ENCODE data around the gene GNPAT. TPM values are rescaled to one million over a fixed set of nuclear protein-coding genes. Genes with fewer than 3 reads are reported as not detected.

Gene GNPAT
- total RNA-seq, 1 experiment from 2014 or later: 73.7 TPM

DNA sequence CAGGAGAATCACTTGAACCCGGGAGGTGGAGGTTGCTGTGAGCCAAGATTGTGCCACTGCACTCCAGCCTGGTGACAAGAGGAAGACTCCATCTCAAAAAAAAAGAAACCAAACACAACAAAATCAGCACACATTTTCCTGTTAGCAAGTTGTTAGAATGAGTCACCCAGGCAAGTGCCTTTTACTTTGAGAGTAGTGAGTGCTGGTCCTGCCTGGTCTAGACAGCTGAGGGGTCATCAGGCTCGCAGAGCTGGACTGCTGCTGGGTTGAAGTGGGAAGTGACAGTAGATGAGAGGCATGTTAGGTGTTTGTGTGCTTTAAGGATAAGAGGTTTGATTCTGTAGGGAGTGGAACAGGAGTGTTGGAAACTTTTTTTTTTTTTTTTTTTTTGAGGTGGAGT is 31.9 kb downstream of the GNPAT start:
- Histone ChIP-seq H3K27me3 (replicated peaks; ENCODE audit: insufficient read depth, low read depth, low read length, poor library complexity) (no peaks in the 10 kb centered on the region), H3K36me3 (ENCODE audit: insufficient read depth, low read length, poor library complexity, severe bottlenecking) (peaks cover 38% of the 10 kb centered on the region), H3K9me3 (ENCODE audit: low read depth, low read length, poor library complexity, severe bottlenecking) (no peaks in the 10 kb centered on the region), H3K4me3 (ENCODE audit: low read depth, low read length, poor library complexity, severe bottlenecking) (no peak overlapping the region), H3K27ac (ENCODE audit: low read depth, low read length, poor library complexity, severe bottlenecking) (no peak overlapping the region), H3K4me1 (ENCODE audit: insufficient read depth, low read length, poor library complexity, severe bottlenecking) (no peaks in the 10 kb centered on the region)
- ChIA-PET POLR2A (ENCODE audit: low non-redundant PET) (no interaction called here), CTCF (no interaction called here)
- intact Hi-C loops (cut with micrococcal nuclease; ENCODE audit: unreplicated experiment): no loop called here
- BruUV-seq (replicated peaks): no TSS peak
- TF ChIP-seq, protein P1, sequence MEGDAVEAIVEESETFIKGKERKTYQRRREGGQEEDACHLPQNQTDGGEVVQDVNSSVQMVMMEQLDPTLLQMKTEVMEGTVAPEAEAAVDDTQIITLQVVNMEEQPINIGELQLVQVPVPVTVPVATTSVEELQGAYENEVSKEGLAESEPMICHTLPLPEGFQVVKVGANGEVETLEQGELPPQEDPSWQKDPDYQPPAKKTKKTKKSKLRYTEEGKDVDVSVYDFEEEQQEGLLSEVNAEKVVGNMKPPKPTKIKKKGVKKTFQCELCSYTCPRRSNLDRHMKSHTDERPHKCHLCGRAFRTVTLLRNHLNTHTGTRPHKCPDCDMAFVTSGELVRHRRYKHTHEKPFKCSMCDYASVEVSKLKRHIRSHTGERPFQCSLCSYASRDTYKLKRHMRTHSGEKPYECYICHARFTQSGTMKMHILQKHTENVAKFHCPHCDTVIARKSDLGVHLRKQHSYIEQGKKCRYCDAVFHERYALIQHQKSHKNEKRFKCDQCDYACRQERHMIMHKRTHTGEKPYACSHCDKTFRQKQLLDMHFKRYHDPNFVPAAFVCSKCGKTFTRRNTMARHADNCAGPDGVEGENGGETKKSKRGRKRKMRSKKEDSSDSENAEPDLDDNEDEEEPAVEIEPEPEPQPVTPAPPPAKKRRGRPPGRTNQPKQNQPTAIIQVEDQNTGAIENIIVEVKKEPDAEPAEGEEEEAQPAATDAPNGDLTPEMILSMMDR (conservative IDR thresholded peaks at IDR 0.05; ENCODE audit: low read depth, low read length): no peak
- TF ChIP-seq EZH2 (IDR thresholded peaks at IDR 0.05; ENCODE audit: borderline replicate concordance, low read depth, low read length, poor library complexity, severe bottlenecking): no peak
- DNase-seq (ENCODE audit: low spot score): no peak

DNA sequence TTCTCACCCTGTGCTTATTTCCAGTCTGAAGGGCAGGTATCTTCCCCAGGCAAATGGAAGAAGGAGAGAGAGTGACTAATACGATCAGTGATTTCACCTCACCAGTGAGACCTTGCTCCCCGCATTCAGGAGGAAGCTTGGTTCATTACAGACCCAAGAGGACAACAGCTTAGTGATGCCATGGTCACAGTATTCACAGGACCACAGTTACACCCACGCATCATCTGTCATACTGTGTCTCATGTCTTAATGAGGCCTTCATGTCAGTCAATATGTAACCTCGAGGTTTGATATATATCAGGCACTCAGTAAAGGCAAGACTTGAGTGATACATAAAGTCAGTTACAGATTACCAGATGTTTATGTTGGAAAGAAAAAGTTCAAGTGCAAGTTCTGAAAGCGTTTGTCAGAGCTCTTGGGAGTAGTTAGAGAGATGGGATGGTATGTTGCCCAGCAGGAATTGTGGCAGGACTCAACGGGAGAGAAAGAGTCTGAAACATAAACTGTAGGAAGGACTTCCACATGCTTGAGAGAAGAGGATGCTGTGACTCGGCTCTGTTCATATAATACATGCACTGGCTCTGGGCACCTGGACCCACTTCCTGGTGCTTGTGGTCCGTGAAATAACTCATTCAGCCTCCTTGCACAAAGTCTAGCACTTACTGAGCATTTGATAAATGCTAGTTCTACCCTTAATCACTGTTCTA is 33.3 kb downstream of the GNPAT start:
- Histone ChIP-seq H3K27ac (ENCODE audit: low read depth, low read length, poor library complexity, severe bottlenecking) (no peak overlapping the region), H3K9me3 (ENCODE audit: low read depth, low read length, poor library complexity, severe bottlenecking) (no peaks in the 10 kb centered on the region), H3K4me3 (ENCODE audit: low read depth, low read length, poor library complexity, severe bottlenecking) (no peak overlapping the region), H3K36me3 (ENCODE audit: insufficient read depth, low read length, poor library complexity, severe bottlenecking) (peaks cover 37% of the 10 kb centered on the region), H3K4me1 (ENCODE audit: insufficient read depth, low read length, poor library complexity, severe bottlenecking) (no peaks in the 10 kb centered on the region), H3K27me3 (replicated peaks; ENCODE audit: insufficient read depth, low read depth, low read length, poor library complexity) (no peaks in the 10 kb centered on the region)
- ChIA-PET POLR2A (ENCODE audit: low non-redundant PET) (interaction anchor here (0.6 kb wide), 1 partner anchor 17 kb away, joined by 3 read pairs; no protein-coding TSS in a partner anchor), CTCF (no interaction called here)
- no peak for TF ChIP-seq EZH2 (IDR thresholded peaks at IDR 0.05; ENCODE audit: borderline replicate concordance, low read depth, low read length, poor library complexity, severe bottlenecking)
- TF ChIP-seq, protein P1 (conservative IDR thresholded peaks at IDR 0.05; ENCODE audit: low read depth, low read length): no peak
- BruUV-seq (replicated peaks): no TSS peak
- intact Hi-C loops (cut with micrococcal nuclease; ENCODE audit: unreplicated experiment): no loop called here
- no peak for DNase-seq (ENCODE audit: low spot score)

DNA sequence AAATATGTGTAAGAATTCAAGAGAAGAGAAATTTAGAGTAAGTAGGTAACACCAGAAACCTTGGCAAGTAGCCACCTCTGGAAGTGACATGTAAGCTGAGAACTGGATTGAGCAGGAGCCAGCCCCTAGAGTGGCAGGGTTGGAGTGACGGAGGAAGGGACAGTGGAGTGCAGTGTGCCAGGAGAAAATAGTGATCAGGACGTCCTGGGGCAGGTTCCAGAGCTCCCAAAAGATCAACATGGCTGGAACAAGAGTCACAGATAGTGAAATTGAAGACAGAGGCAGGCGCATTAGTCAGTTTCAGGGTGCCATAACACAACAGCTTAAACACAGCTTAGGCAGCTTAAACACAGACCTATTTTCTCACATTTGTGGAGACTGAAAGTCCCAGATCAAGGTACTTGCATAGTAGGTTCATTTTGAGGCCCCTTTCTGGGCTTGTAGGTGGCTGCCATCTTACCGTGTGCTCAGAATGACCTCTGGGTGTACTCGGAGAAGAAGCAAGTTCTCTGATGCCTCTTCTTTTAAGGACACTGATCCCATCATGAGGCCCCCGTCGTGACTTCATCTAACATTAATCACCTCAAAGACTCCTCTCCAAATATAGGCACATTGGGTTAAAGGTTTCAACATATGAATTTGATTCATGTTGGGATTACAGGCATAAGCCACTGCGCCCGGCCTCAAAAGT is 37.2 kb downstream of the GNPAT start:
- no TSS peak for BruUV-seq (replicated peaks)
- H3K9me3 ChIP-seq (ENCODE audit: low read depth, low read length, poor library complexity, severe bottlenecking): no peaks in the 10 kb centered on the region
- H3K36me3 ChIP-seq (ENCODE audit: insufficient read depth, low read length, poor library complexity, severe bottlenecking): peaks cover 18% of the 10 kb centered on the region
- no peaks in the 10 kb centered on the region for H3K4me1 ChIP-seq (ENCODE audit: insufficient read depth, low read length, poor library complexity, severe bottlenecking)
- H3K4me3 ChIP-seq (ENCODE audit: low read depth, low read length, poor library complexity, severe bottlenecking): no peak overlapping the region
- no peak for TF ChIP-seq EZH2 (IDR thresholded peaks at IDR 0.05; ENCODE audit: borderline replicate concordance, low read depth, low read length, poor library complexity, severe bottlenecking)
- H3K27me3 ChIP-seq (replicated peaks; ENCODE audit: insufficient read depth, low read depth, low read length, poor library complexity): no peaks in the 10 kb centered on the region
- peak; percentile 24 for DNase-seq (ENCODE audit: low spot score)
- ChIA-PET CTCF (no interaction called here), POLR2A (ENCODE audit: low non-redundant PET) (no interaction called here)
- no peak overlapping the region for H3K27ac ChIP-seq (ENCODE audit: low read depth, low read length, poor library complexity, severe bottlenecking)
- intact Hi-C loops (cut with micrococcal nuclease; ENCODE audit: unreplicated experiment): no loop called here
